NCI-H146 treated with DMSO at 0.1 percent for 48 hours (cell line): ENCODE results near the gene PCARE.
"Not testable (repeated sequence)": the region's sequence is repeated elsewhere in the genome, so short reads cannot be mapped to it uniquely, and the experiment has no call there.

Experiments used
- DNase-seq: peaks from one replicate; lab custom pipeline; 2025; ENCODE audit not compliant: unreplicated experiment; lab: John Stamatoyannopoulos, UW

The PCARE gene

GRCh38 chr2:29097569-29097968 is 23.2 kb upstream of the PCARE start:
- peak; percentile 73 for DNase-seq

- no peak for DNase-seq
Measured at GRCh38 chr2:29096969-29097368, 22.6 kb upstream of the PCARE start.

GRCh38 chr2:29090311-29090710 is 16.0 kb upstream of the PCARE start:
- not testable (repeated sequence) for DNase-seq

GRCh38 chr2:29084554-29084953 is 10.2 kb upstream of the PCARE start:
- DNase-seq: no peak

- no peak for DNase-seq
Measured at GRCh38 chr2:29082804-29083495, 8.6 kb upstream of the PCARE start.

GRCh38 chr2:29080886-29081743 is 6.8 kb upstream of the PCARE start:
- no peak for DNase-seq

GRCh38 chr2:29079887-29080286 is 5.6 kb upstream of the PCARE start:
- DNase-seq: no peak

GRCh38 chr2:29075894-29076705 is 1.8 kb upstream of the PCARE start:
- no peak for DNase-seq

- DNase-seq: no peak
Measured at GRCh38 chr2:29073933-29074332, 390 bp downstream of the PCARE start.

- no peak for DNase-seq
Measured at GRCh38 chr2:29072971-29073725, 1.2 kb downstream of the PCARE start.

GRCh38 chr2:29072251-29072650 is 2.1 kb downstream of the PCARE start:
- no peak for DNase-seq

GRCh38 chr2:29071032-29071975 is 3.0 kb downstream of the PCARE start:
- DNase-seq: no peak

- no peak for DNase-seq
Measured at GRCh38 chr2:29070526-29070925, 3.8 kb downstream of the PCARE start.

GRCh38 chr2:29068513-29068912 is 5.8 kb downstream of the PCARE start:
- no peak for DNase-seq

GRCh38 chr2:29066997-29067605 is 7.2 kb downstream of the PCARE start:
- DNase-seq: no peak

- DNase-seq: no peak
Measured at GRCh38 chr2:29066271-29066860, 8.0 kb downstream of the PCARE start.

- no peak for DNase-seq
Measured at GRCh38 chr2:29065068-29065811, 9.1 kb downstream of the PCARE start.

- DNase-seq: no peak
Measured at GRCh38 chr2:29064746-29065067, 9.6 kb downstream of the PCARE start.
